Subcutaneous abdominal adipose tissue (tissue), 5 donors: Measurements from ENCODE around the gene ANXA10.
A peak's percentile ranks its signal among the peaks of the same experiment; 100 is the strongest.

ENCODE experiments used
- H3K27ac ChIP-seq: one replicate; pipeline ENCODE4 v1.7.0; 2013; ENCODE audit warnings: low read depth, mild to moderate bottlenecking, inconsistent platforms, low read length, moderate library complexity
- H3K27me3 ChIP-seq, 5 donors: one replicate each; pipeline ENCODE4 v1.7.0; 2013; ENCODE audit warnings: low read length in 5 of 5, inconsistent platforms in 1 of 5; ENCODE audit not compliant: control insufficient read depth in 5 of 5, insufficient read depth in 4 of 5
- H3K36me3 ChIP-seq, 5 donors: one replicate each; pipeline ENCODE4 v1.7.0; 2013; ENCODE audit warnings: low read length in 5 of 5; ENCODE audit not compliant: control insufficient read depth in 5 of 5, insufficient read depth in 5 of 5
- H3K4me1 ChIP-seq, 5 donors: one replicate each; pipeline ENCODE4 v1.7.0; 2013; ENCODE audit warnings: low read length in 5 of 5, mild to moderate bottlenecking in 3 of 5, moderate library complexity in 1 of 5; ENCODE audit not compliant: control insufficient read depth in 5 of 5, insufficient read depth in 5 of 5
- H3K4me3 ChIP-seq, 5 donors: one replicate each; pipeline ENCODE4 v1.7.0; 2013; ENCODE audit warnings: low read length in 5 of 5, low read depth in 1 of 5
- H3K9ac ChIP-seq, 5 donors: one replicate each; pipeline ENCODE4 v1.7.0; 2013; ENCODE audit warnings: low read length in 5 of 5, mild to moderate bottlenecking in 4 of 5, moderate library complexity in 3 of 5
- H3K9me3 ChIP-seq, 5 donors: one replicate each; pipeline ENCODE4 v1.7.0; 2013; ENCODE audit warnings: low read length in 5 of 5; ENCODE audit not compliant: control insufficient read depth in 5 of 5
- donor health status: healthy.
- donor health status: healthy.
- donor health status: healthy.
- donor health status: healthy.
- donor health status: healthy.

ANXA10 gene

GRCh38 chr4:168152837-168153500 is 60.6 kb downstream of the ANXA10 start:
- Histone ChIP-seq H3K9ac (no peak overlapping the region), H3K27me3 (no peaks in the 10 kb centered on the region), H3K4me3 (peak overlapping the region in 3 of 5 donors; percentile 40 to 56 (median 43)), H3K9me3 (no peaks in the 10 kb centered on the region), H3K27ac (no peak overlapping the region), H3K4me1 (peaks cover 0 to 5% (median 0%) of the 10 kb centered on the region in 5 donors), H3K36me3 (no peaks in the 10 kb centered on the region)

- Histone ChIP-seq H3K27ac (no peak overlapping the region), H3K9me3 (peaks cover 0 to 1% (median 0%) of the 10 kb centered on the region in 5 donors), H3K27me3 (no peaks in the 10 kb centered on the region), H3K4me3 (peak overlapping the region in 4 of 5 donors; percentile 40 to 56 (median 42)), H3K9ac (peak overlapping the region in 2 of 5 donors; percentile 31 to 38), H3K36me3 (no peaks in the 10 kb centered on the region), H3K4me1 (peaks cover 0 to 5% (median 0%) of the 10 kb centered on the region in 5 donors)
Measured at GRCh38 chr4:168153596-168154440, 61.5 kb downstream of the ANXA10 start.

GRCh38 chr4:168154546-168155277 is 62.4 kb downstream of the ANXA10 start:
- Histone ChIP-seq H3K9me3 (peaks cover 0 to 2% (median 0%) of the 10 kb centered on the region in 5 donors), H3K36me3 (no peaks in the 10 kb centered on the region), H3K27me3 (no peaks in the 10 kb centered on the region), H3K4me3 (no peak overlapping the region), H3K4me1 (peaks cover 0 to 5% (median 0%) of the 10 kb centered on the region in 5 donors), H3K27ac (no peak overlapping the region), H3K9ac (no peak overlapping the region)

GRCh38 chr4:168162604-168163003 is 70.3 kb downstream of the ANXA10 start:
- Histone ChIP-seq H3K9ac (no peak overlapping the region), H3K27ac (no peak overlapping the region), H3K36me3 (no peaks in the 10 kb centered on the region), H3K9me3 (peaks cover 0 to 4% (median 2%) of the 10 kb centered on the region in 5 donors), H3K4me1 (no peaks in the 10 kb centered on the region), H3K4me3 (no peak overlapping the region), H3K27me3 (no peaks in the 10 kb centered on the region)

- Histone ChIP-seq H3K27ac (no peak overlapping the region), H3K9ac (no peak overlapping the region), H3K27me3 (no peaks in the 10 kb centered on the region), H3K9me3 (peaks cover 0 to 4% (median 2%) of the 10 kb centered on the region in 5 donors), H3K36me3 (no peaks in the 10 kb centered on the region), H3K4me1 (no peaks in the 10 kb centered on the region), H3K4me3 (no peak overlapping the region)
Measured at GRCh38 chr4:168163106-168163505, 70.8 kb downstream of the ANXA10 start.

- Histone ChIP-seq H3K27ac (no peak overlapping the region), H3K27me3 (no peaks in the 10 kb centered on the region), H3K4me1 (no peaks in the 10 kb centered on the region), H3K9ac (no peak overlapping the region), H3K4me3 (no peak overlapping the region), H3K9me3 (peaks cover 0 to 4% (median 0%) of the 10 kb centered on the region in 5 donors), H3K36me3 (no peaks in the 10 kb centered on the region)
Measured at GRCh38 chr4:168164045-168164444, 71.7 kb downstream of the ANXA10 start.

GRCh38 chr4:168164915-168165548 is 72.7 kb downstream of the ANXA10 start:
- Histone ChIP-seq H3K27me3 (no peaks in the 10 kb centered on the region), H3K9me3 (peaks cover 0 to 3% (median 0%) of the 10 kb centered on the region in 5 donors), H3K4me1 (no peaks in the 10 kb centered on the region), H3K9ac (no peak overlapping the region), H3K36me3 (no peaks in the 10 kb centered on the region), H3K4me3 (no peak overlapping the region), H3K27ac (no peak overlapping the region)

- Histone ChIP-seq H3K4me3 (no peak overlapping the region), H3K36me3 (no peaks in the 10 kb centered on the region), H3K4me1 (no peaks in the 10 kb centered on the region), H3K9me3 (no peaks in the 10 kb centered on the region), H3K27ac (no peak overlapping the region), H3K9ac (no peak overlapping the region), H3K27me3 (no peaks in the 10 kb centered on the region)
Measured at GRCh38 chr4:168167714-168168284, 75.5 kb downstream of the ANXA10 start.

- Histone ChIP-seq H3K9me3 (no peaks in the 10 kb centered on the region), H3K4me1 (no peaks in the 10 kb centered on the region), H3K4me3 (no peak overlapping the region), H3K9ac (no peak overlapping the region), H3K36me3 (no peaks in the 10 kb centered on the region), H3K27ac (no peak overlapping the region), H3K27me3 (no peaks in the 10 kb centered on the region)
Measured at GRCh38 chr4:168174308-168174707, 82.0 kb downstream of the ANXA10 start.
